Stimulated activated CD8-positive, alpha-beta memory T cell treated with anti-CD3 and anti-CD28 coated beads, Interleukin-4, amount 100 ng/mL, for 24 hours (primary cell): Measurements from ENCODE around the gene OR51L1.

Source experiments
- DNase-seq: peaks from one replicate; pipeline ENCODE4 v3.0.0-alpha.2; 2020; ENCODE audit warnings: low read depth

The OR51L1 gene

GRCh38 chr11:5046754-5047330 lies 52.2 kb downstream of the OR51L1 start:
- DNase-seq: no peak
